Kidney epithelial cell (primary cell): Measurements from ENCODE around the gene CDK11B. TPM values are rescaled to one million over a fixed set of nuclear protein-coding genes. Genes with fewer than 3 reads are reported as not detected.
A peak's percentile ranks its signal among the peaks of the same experiment; 100 is the strongest.
"Not testable (repeated sequence)": the region's sequence is repeated elsewhere in the genome, so short reads cannot be mapped to it uniquely, and the experiment has no call there.

Experiments
- DNase-seq: peaks from one replicate; pipeline ENCODE4 v3.0.0-alpha.2; 2010; ENCODE audit warnings: low read depth
- H3K27me3 ChIP-seq: 2 replicates; pipeline ENCODE4 v1.6.0; 2011; ENCODE audit warnings: low read length; ENCODE audit not compliant: control insufficient read depth, insufficient read depth
- H3K36me3 ChIP-seq: 2 replicates; pipeline ENCODE4 v1.5.1; 2011; ENCODE audit warnings: low read length; ENCODE audit not compliant: control insufficient read depth, insufficient read depth
- H3K4me3 ChIP-seq: 2 replicates; pipeline ENCODE4 v1.5.1; 2011; ENCODE audit warnings: low read depth, mild to moderate bottlenecking, control low read depth, low read length
- CTCF ChIP-seq: IDR thresholded peaks from 2 replicates; pipeline ENCODE4 v1.5.1; 2011; ENCODE audit warnings: mild to moderate bottlenecking, moderate library complexity, low read length, control low read depth, inconsistent platforms; ENCODE audit not compliant: insufficient read depth, poor library complexity, severe bottlenecking
- total RNA-seq: library from RNA; depleted of rRNA; stranded (reverse); fragments of >200 nt; gene quantifications from 2 replicates; pipeline ENCODE4 v1.2.3, GENCODE V29; 2015

The CDK11B gene
- total RNA-seq, 1 donor from 2014 or later: 27.0 TPM

GRCh38 chr1:1683104-1683905 is 24.5 kb upstream of the CDK11B start:
- no peak for TF ChIP-seq CTCF
- no peak overlapping the region for H3K4me3 ChIP-seq
- H3K36me3 ChIP-seq: no peaks in the 10 kb centered on the region
- no peak for DNase-seq
- no peaks in the 10 kb centered on the region for H3K27me3 ChIP-seq

- no peak for TF ChIP-seq CTCF
- Histone ChIP-seq H3K36me3 (no peaks in the 10 kb centered on the region), H3K27me3 (no peaks in the 10 kb centered on the region), H3K4me3 (no peak overlapping the region)
- DNase-seq: no peak
Observed at GRCh38 chr1:1680912-1681273, 22.1 kb upstream of the CDK11B start.

GRCh38 chr1:1680031-1680911 is 21.5 kb upstream of the CDK11B start:
- Histone ChIP-seq H3K4me3 (no peak overlapping the region), H3K27me3 (no peaks in the 10 kb centered on the region), H3K36me3 (no peaks in the 10 kb centered on the region)
- no peak for DNase-seq
- TF ChIP-seq CTCF: no peak

- H3K36me3 ChIP-seq: no peaks in the 10 kb centered on the region
- peak; percentile 51 for TF ChIP-seq CTCF
- DNase-seq: no peak
- no peak overlapping the region for H3K4me3 ChIP-seq
- H3K27me3 ChIP-seq: no peaks in the 10 kb centered on the region
Observed at GRCh38 chr1:1678581-1679380, 20.0 kb upstream of the CDK11B start.

GRCh38 chr1:1677718-1678580 is 19.1 kb upstream of the CDK11B start:
- DNase-seq: no peak
- no peak overlapping the region for H3K4me3 ChIP-seq
- H3K27me3 ChIP-seq: no peaks in the 10 kb centered on the region
- H3K36me3 ChIP-seq: no peaks in the 10 kb centered on the region
- TF ChIP-seq CTCF: no peak

- not testable (repeated sequence) for H3K36me3 ChIP-seq, H3K27me3 ChIP-seq, DNase-seq, H3K4me3 ChIP-seq
Observed at GRCh38 chr1:1676087-1676486, 17.3 kb upstream of the CDK11B start.

GRCh38 chr1:1675218-1675617 is 16.4 kb upstream of the CDK11B start:
- not testable (repeated sequence) for H3K36me3 ChIP-seq, H3K27me3 ChIP-seq, H3K4me3 ChIP-seq, DNase-seq

- not testable (repeated sequence) for H3K36me3 ChIP-seq, H3K27me3 ChIP-seq, H3K4me3 ChIP-seq, DNase-seq
Observed at GRCh38 chr1:1674806-1675205, 16.0 kb upstream of the CDK11B start.
